ENCODE data around the gene PTPRU. TPM values are rescaled to one million over a fixed set of nuclear protein-coding genes. Genes with fewer than 3 reads are reported as not detected.

PTPRU gene
- total RNA-seq, 1 experiment from 2014 or later, result 40.7 TPM

GRCh38 chr1:29320156-29320940, 84.0 kb downstream of the PTPRU start:
- ChIA-PET CTCF (no interaction called here), POLR2A (no interaction called here), RAD21 (ENCODE audit: low non-redundant PET in 1 of 2, low total read pairs in 2 of 2, uncharacterized antibody in 2 of 2, unreplicated experiment in 2 of 2) (no interaction called here)
- intact Hi-C loops (cut with micrococcal nuclease), result no loop called here
- Histone ChIP-seq H3K4me3 (replicated peaks in 1 of 2; ENCODE audit: low read depth in 1 of 2, low read length in 2 of 2) (no peak overlapping the region), H3K4me2 (ENCODE audit: low read length) (no peak overlapping the region), H3K36me3 (ENCODE audit: control insufficient read depth in 1 of 2, insufficient read depth in 2 of 2, low read length in 2 of 2) (peaks cover 2 to 5% of the 10 kb centered on the region in 2 experiments; a peak in 1 of 4 replicates), H3K9me2 (ENCODE audit: insufficient read depth) (no peaks in the 10 kb centered on the region), H3K4me1 (ENCODE audit: control insufficient read depth in 1 of 2, insufficient read depth in 2 of 2, low read length in 2 of 2) (peaks cover 0 to 6% of the 10 kb centered on the region in 2 experiments; a peak in 1 of 4 replicates), H3K27me3 (ENCODE audit: insufficient read depth, low read length) (no peaks in the 10 kb centered on the region), H2AFZ (ENCODE audit: low read depth, low read length, poor library complexity, severe bottlenecking) (no peak overlapping the region), H3K9me3 (ENCODE audit: control insufficient read depth in 1 of 2, insufficient read depth in 1 of 2, low read depth in 1 of 2, low read length in 2 of 2) (no peaks in the 10 kb centered on the region), H3K27ac (ENCODE audit: low read depth, low read length) (no peak overlapping the region), H4K20me1 (ENCODE audit: insufficient read depth) (no peaks in the 10 kb centered on the region), H3K79me2 (ENCODE audit: insufficient read depth, low read length) (no peaks in the 10 kb centered on the region), H3K9ac (ENCODE audit: low read length) (no peak overlapping the region)
- no peak for ATAC-seq
- TF ChIP-seq, protein P1, sequence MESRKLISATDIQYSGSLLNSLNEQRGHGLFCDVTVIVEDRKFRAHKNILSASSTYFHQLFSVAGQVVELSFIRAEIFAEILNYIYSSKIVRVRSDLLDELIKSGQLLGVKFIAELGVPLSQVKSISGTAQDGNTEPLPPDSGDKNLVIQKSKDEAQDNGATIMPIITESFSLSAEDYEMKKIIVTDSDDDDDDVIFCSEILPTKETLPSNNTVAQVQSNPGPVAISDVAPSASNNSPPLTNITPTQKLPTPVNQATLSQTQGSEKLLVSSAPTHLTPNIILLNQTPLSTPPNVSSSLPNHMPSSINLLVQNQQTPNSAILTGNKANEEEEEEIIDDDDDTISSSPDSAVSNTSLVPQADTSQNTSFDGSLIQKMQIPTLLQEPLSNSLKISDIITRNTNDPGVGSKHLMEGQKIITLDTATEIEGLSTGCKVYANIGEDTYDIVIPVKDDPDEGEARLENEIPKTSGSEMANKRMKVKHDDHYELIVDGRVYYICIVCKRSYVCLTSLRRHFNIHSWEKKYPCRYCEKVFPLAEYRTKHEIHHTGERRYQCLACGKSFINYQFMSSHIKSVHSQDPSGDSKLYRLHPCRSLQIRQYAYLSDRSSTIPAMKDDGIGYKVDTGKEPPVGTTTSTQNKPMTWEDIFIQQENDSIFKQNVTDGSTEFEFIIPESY (IDR thresholded peaks at IDR 0.05; ENCODE audit: extremely low read depth, insufficient replicate concordance, low read length), result no peak
- TF ChIP-seq ZFX (IDR thresholded peaks at IDR 0.05) (no peak), EGR1 (IDR thresholded peaks at IDR 0.05; ENCODE audit: low read depth) (no peak), ELF1 (IDR thresholded peaks at IDR 0.05; ENCODE audit: borderline replicate concordance, low read depth) (no peak), ZNF274 (IDR thresholded peaks at IDR 0.05; ENCODE audit: low read depth, low read length) (no peak), POLR2A (IDR thresholded peaks at IDR 0.05; ENCODE audit: borderline replicate concordance, extremely low read depth, insufficient read depth, insufficient read length) (no peak), SRF (IDR thresholded peaks at IDR 0.05; ENCODE audit: low read depth) (no peak), CBX3 (IDR thresholded peaks at IDR 0.05; ENCODE audit: low read depth) (no peak), FOSL1 (IDR thresholded peaks at IDR 0.05; ENCODE audit: low read depth) (no peak), SP1 (IDR thresholded peaks at IDR 0.05; ENCODE audit: low read depth) (no peak), JUND (IDR thresholded peaks at IDR 0.05) (no peak)
- TF ChIP-seq, protein P2, sequence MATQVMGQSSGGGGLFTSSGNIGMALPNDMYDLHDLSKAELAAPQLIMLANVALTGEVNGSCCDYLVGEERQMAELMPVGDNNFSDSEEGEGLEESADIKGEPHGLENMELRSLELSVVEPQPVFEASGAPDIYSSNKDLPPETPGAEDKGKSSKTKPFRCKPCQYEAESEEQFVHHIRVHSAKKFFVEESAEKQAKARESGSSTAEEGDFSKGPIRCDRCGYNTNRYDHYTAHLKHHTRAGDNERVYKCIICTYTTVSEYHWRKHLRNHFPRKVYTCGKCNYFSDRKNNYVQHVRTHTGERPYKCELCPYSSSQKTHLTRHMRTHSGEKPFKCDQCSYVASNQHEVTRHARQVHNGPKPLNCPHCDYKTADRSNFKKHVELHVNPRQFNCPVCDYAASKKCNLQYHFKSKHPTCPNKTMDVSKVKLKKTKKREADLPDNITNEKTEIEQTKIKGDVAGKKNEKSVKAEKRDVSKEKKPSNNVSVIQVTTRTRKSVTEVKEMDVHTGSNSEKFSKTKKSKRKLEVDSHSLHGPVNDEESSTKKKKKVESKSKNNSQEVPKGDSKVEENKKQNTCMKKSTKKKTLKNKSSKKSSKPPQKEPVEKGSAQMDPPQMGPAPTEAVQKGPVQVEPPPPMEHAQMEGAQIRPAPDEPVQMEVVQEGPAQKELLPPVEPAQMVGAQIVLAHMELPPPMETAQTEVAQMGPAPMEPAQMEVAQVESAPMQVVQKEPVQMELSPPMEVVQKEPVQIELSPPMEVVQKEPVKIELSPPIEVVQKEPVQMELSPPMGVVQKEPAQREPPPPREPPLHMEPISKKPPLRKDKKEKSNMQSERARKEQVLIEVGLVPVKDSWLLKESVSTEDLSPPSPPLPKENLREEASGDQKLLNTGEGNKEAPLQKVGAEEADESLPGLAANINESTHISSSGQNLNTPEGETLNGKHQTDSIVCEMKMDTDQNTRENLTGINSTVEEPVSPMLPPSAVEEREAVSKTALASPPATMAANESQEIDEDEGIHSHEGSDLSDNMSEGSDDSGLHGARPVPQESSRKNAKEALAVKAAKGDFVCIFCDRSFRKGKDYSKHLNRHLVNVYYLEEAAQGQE (IDR thresholded peaks at IDR 0.05; ENCODE audit: low read depth), result no peak
- no peak for DNase-seq (ENCODE audit: low read depth, low spot score)
- BruUV-seq (replicated peaks), result no TSS peak
